HEK293 (cell line): ENCODE measurements around the gene CIDEA.

Source experiments
- BCL6B ChIP-seq: fragments of 450-650 bp; formaldehyde crosslinking; IDR thresholded peaks from 2 replicates; pipeline ENCODE4 v1.5.1; 2017; ENCODE audit warnings: missing biosample characterization, missing genetic modification characterization
- CTCF ChIP-seq: fragments of 450-650 bp; formaldehyde crosslinking; IDR thresholded peaks from 2 replicates; pipeline ENCODE4 v1.5.1; 2016; ENCODE audit warnings: missing biosample characterization, missing genetic modification characterization
- ELK4 ChIP-seq: IDR thresholded peaks from 2 replicates; pipeline ENCODE4 v1.6.1; 2011; ENCODE audit warnings: mild to moderate bottlenecking, low read depth, low read length, borderline replicate concordance
- KLF9 ChIP-seq: fragments of 450-650 bp; formaldehyde crosslinking; IDR thresholded peaks from 2 replicates; pipeline ENCODE4 v1.5.1; 2016; ENCODE audit warnings: missing biosample characterization, missing genetic modification characterization, low read depth
- REPIN1 ChIP-seq: fragments of 450-650 bp; formaldehyde crosslinking; IDR thresholded peaks from 2 replicates; pipeline ENCODE4 v1.5.1; 2017; ENCODE audit warnings: missing biosample characterization, missing genetic modification characterization, low read depth
- YY1 ChIP-seq: fragments of 450-650 bp; formaldehyde crosslinking; IDR thresholded peaks from 2 replicates; pipeline ENCODE4 v1.5.1; 2018; ENCODE audit warnings: missing biosample characterization, missing genetic modification characterization
- ZFP41 ChIP-seq: fragments of 450-650 bp; formaldehyde crosslinking; IDR thresholded peaks from 2 replicates; pipeline ENCODE4 v1.5.1; 2016; ENCODE audit warnings: missing biosample characterization, missing genetic modification characterization, borderline replicate concordance

GRCh38 chr18:12325726-12326245 is 71.6 kb downstream of the CIDEA start:
- TF ChIP-seq ELK4 (no peak), BCL6B (tag by site-specific recombination) (no peak), ZFP41 (no peak), CTCF (tag by site-specific recombination) (no peak), YY1 (tag by site-specific recombination) (no peak), REPIN1 (tag by site-specific recombination) (no peak), KLF9 (tag by site-specific recombination) (no peak)
